ENCODE measurements around the gene ARL6IP1.

ARL6IP1 gene

DNA sequence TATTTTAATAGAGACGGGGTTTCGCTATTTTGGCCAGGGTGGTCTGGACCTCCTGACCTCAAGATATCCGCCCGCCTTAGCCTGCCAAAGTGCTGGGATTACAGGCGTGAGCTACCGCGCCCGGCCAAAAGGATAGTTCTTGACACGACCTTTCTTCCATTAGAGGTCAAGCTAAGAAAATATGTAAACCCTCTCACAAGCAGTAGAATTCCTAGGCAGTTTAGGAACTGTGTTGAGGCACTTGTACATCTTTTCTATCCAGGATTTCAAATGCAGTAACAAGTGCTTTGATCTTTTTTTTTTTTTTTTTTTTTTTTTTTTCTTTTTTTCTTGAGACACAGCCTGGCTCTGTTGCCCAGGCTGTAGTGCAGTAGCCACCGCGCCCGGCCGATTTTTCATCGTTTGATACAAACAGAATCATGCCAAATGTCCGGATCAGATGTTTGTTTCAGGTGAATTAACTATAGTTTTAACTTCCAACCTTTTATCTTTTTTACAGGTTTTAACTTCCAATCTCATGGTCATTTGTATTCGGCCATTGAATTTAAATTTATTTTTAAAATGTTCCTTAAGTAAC is 1.5 kb upstream of the ARL6IP1 start:
- Histone ChIP-seq H3K36me3 (ENCODE audit: insufficient read depth, low read length) (peaks cover 54% of the 10 kb centered on the region; the same call in 1 of the 2 replicates), H3K9ac (ENCODE audit: low read length) (no peak overlapping the region), H3K9me2 (ENCODE audit: low read depth, low read length) (no peaks in the 10 kb centered on the region), H3K27ac (ENCODE audit: low read depth, low read length, poor library complexity, severe bottlenecking) (peak overlapping the region; percentile 79), H3K4me1 (ENCODE audit: insufficient read depth, low read length, severe bottlenecking) (peaks cover 62% of the 10 kb centered on the region), H4K20me1 (ENCODE audit: insufficient read depth, low read length) (no peaks in the 10 kb centered on the region), H3K79me2 (ENCODE audit: insufficient read depth, low read length) (peaks cover 34% of the 10 kb centered on the region), H2AFZ (ENCODE audit: low read length) (no peak overlapping the region), H3K9me3 (ENCODE audit: low read length) (no peaks in the 10 kb centered on the region), H3K27me3 (ENCODE audit: insufficient read depth, low read length) (no peaks in the 10 kb centered on the region), H3F3A (ENCODE audit: insufficient read depth, low read length) (0 out of 2 replicates have a peak, but pooled peaks cover 6% of the 10 kb centered on the region), H3K4me2 (ENCODE audit: low read length) (no peak overlapping the region), H3K4me3 (ENCODE audit: low read depth, low read length, poor library complexity, severe bottlenecking) (no peak overlapping the region)
- TF ChIP-seq EZH2 (IDR thresholded peaks at IDR 0.05; ENCODE audit: borderline replicate concordance, low read length) (no peak), CTCF (IDR thresholded peaks at IDR 0.05; ENCODE audit: low read length) (no peak)

DNA sequence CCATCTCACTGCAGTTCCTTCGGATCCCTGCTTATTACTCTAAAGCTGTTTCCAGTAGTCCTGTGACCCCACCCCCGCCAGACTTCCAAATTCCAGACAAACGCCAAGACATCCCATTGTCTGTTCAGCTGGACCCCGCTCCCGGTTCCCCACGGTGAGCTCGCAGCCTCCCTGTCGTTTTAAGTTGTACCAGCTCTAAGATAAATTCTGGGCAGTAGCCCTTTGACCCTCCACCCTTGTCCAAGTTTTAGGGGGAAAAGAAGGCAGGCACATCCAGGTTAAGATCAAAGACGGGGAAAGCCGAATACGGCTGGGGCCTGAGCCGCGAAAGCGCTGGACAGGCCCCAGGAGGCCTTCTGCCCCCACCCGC is 589 bp downstream of the ARL6IP1 start:
- no peaks in the 10 kb centered on the region for H3K27me3 ChIP-seq (ENCODE audit: insufficient read depth, low read length)
- H3K9ac ChIP-seq (ENCODE audit: low read length), result peak overlapping the region; percentile 97
- no peaks in the 10 kb centered on the region for H3K9me3 ChIP-seq (ENCODE audit: low read length)
- peaks cover 57% of the 10 kb centered on the region for H3K36me3 ChIP-seq (ENCODE audit: insufficient read depth, low read length)
- peak overlapping the region; percentile 98 for H3K4me2 ChIP-seq (ENCODE audit: low read length)
- TF ChIP-seq CTCF (IDR thresholded peaks at IDR 0.05; ENCODE audit: low read length), result no peak
- no peaks in the 10 kb centered on the region for H4K20me1 ChIP-seq (ENCODE audit: insufficient read depth, low read length)
- peak overlapping the region; percentile 81 for H3K27ac ChIP-seq (ENCODE audit: low read depth, low read length, poor library complexity, severe bottlenecking)
- H3K4me3 ChIP-seq (ENCODE audit: low read depth, low read length, poor library complexity, severe bottlenecking), result peak overlapping the region; percentile 96
- H3F3A ChIP-seq (ENCODE audit: insufficient read depth, low read length), result 0 out of 2 replicates have a peak, but pooled peaks cover 6% of the 10 kb centered on the region
- no peaks in the 10 kb centered on the region for H3K9me2 ChIP-seq (ENCODE audit: low read depth, low read length)
- H2AFZ ChIP-seq (ENCODE audit: low read length), result no peak overlapping the region
- peaks cover 57% of the 10 kb centered on the region for H3K4me1 ChIP-seq (ENCODE audit: insufficient read depth, low read length, severe bottlenecking)
- H3K79me2 ChIP-seq (ENCODE audit: insufficient read depth, low read length), result peaks cover 40% of the 10 kb centered on the region

DNA sequence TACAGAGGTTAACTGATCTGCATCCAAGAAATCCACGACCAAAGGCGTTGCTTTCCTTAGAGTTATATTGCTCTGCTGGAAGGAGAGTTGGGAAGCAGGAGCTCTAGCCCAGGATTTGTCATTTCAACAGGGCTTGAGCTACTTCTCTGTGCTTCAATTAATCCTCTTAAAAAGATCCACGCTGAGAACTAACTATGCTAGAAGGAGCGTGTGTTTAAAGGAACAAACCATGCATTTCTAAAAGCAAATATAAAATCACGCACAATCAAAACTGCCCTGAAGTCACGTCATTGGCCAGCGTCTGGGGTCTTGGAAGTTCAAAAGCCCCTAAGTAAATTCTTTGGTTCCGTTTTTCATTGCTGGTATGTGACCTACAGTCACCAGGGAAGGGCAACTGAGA is 1.1 kb downstream of the ARL6IP1 start:
- Histone ChIP-seq H3K27ac (ENCODE audit: low read depth, low read length, poor library complexity, severe bottlenecking) (peak overlapping the region; percentile 81), H3K9ac (ENCODE audit: low read length) (peak overlapping the region; percentile 97), H3K4me1 (ENCODE audit: insufficient read depth, low read length, severe bottlenecking) (peaks cover 53% of the 10 kb centered on the region), H4K20me1 (ENCODE audit: insufficient read depth, low read length) (no peaks in the 10 kb centered on the region), H3K4me2 (ENCODE audit: low read length) (peak overlapping the region; percentile 98), H3K36me3 (ENCODE audit: insufficient read depth, low read length) (peaks cover 59% of the 10 kb centered on the region), H2AFZ (ENCODE audit: low read length) (no peak overlapping the region), H3K4me3 (ENCODE audit: low read depth, low read length, poor library complexity, severe bottlenecking) (peak overlapping the region; percentile 96), H3K9me3 (ENCODE audit: low read length) (no peaks in the 10 kb centered on the region), H3K27me3 (ENCODE audit: insufficient read depth, low read length) (no peaks in the 10 kb centered on the region), H3K9me2 (ENCODE audit: low read depth, low read length) (no peaks in the 10 kb centered on the region), H3F3A (ENCODE audit: insufficient read depth, low read length) (0 out of 2 replicates have a peak, but pooled peaks cover 6% of the 10 kb centered on the region), H3K79me2 (ENCODE audit: insufficient read depth, low read length) (peaks cover 40% of the 10 kb centered on the region)
- TF ChIP-seq CTCF (IDR thresholded peaks at IDR 0.05; ENCODE audit: low read length), result no peak
- TF ChIP-seq EZH2 (IDR thresholded peaks at IDR 0.05; ENCODE audit: borderline replicate concordance, low read length), result no peak

All from OCI-LY1 (cell line).